Thyroid gland (tissue), 4 donors: Measurements from ENCODE around the gene RELT. TPM values are rescaled to one million over a fixed set of nuclear protein-coding genes. Genes with fewer than 3 reads are reported as not detected.

Experiments used
- DNase-seq, 2 donors: peaks; one replicate each; pipeline ENCODE4 v3.0.0-alpha.2; 2019
- H3K27ac ChIP-seq, 3 donors: fragments of 200-600 bp; sonication (generic); 1 replicate in 2 of 3; 2 replicates in 1 of 3; pipeline ENCODE4 v1.5.1; 2016 to 2019; ENCODE audit warnings: mild to moderate bottlenecking in 1 of 3, moderate library complexity in 1 of 3
- H3K27me3 ChIP-seq: fragments of 200-600 bp; sonication (generic); one replicate; pipeline ENCODE4 v1.5.1; 2019
- H3K36me3 ChIP-seq, 2 donors: fragments of 200-600 bp; sonication (generic); one replicate each; pipeline ENCODE4 v1.5.1; 2016 to 2019
- H3K4me1 ChIP-seq, 2 donors: fragments of 200-600 bp; sonication (generic); one replicate each; pipeline ENCODE4 v1.5.1; 2017 to 2019
- H3K4me3 ChIP-seq, 3 donors: fragments of 200-600 bp; sonication (generic); replicated peaks in 1 of 3; 1 replicate in 2 of 3; 2 replicates in 1 of 3; pipeline ENCODE4 v1.5.1; 2016; ENCODE audit warnings: mild to moderate bottlenecking in 1 of 3
- H3K9me3 ChIP-seq: fragments of 200-600 bp; sonication (generic); one replicate; pipeline ENCODE4 v1.5.1; 2017
- POLR2A ChIP-seq, 2 donors: fragments of 450-650 bp; IDR thresholded peaks; one replicate each; pipeline ENCODE4 v1.6.1; 2017; ENCODE audit warnings: antibody characterized with exemption in 2 of 2, mild to moderate bottlenecking in 2 of 2, moderate library complexity in 1 of 2
- WGBS, 2 donors: methylation state at CpG; one replicate each; pipeline ENCODE4 v1.1.5; 2017; 5-methylcytosine and 5-hydroxymethylcytosine counted together
- intact Hi-C: fragments of 100-400 bp; cut with DNase I; formaldehyde crosslinking; loops from one replicate; pipeline ENCODE4 v1.15.1; 2023
- total RNA-seq, 4 donors: library from RNA; depleted of rRNA; stranded (reverse); fragments of >200 nt; gene quantifications; one replicate each; pipeline ENCODE4 v1.2.3, GENCODE V29; 2016
- TF ChIP-seq, protein P1 (sequence below), 6 experiments: fragments of 200-600 bp in 3 of 6; fragments of 450-650 bp in 3 of 6; sonication (generic) in 3 of 6; IDR thresholded peaks; one replicate each; pipeline ENCODE4 v1.5.1; 2016 to 2019; ENCODE audit warnings: antibody characterized with exemption in 6 of 6, mild to moderate bottlenecking in 2 of 6, inconsistent platforms in 1 of 6, moderate library complexity in 1 of 6

The RELT gene
- total RNA-seq, 4 donors from 2014 or later: 1.6 to 3.5 (median 1.9) TPM

- intact Hi-C loops: no loop called here
- Histone ChIP-seq H3K4me1 (no peaks in the 10 kb centered on the region), H3K36me3 (peaks cover 0 to 6% of the 10 kb centered on the region in 2 donors), H3K9me3 (no peaks in the 10 kb centered on the region), H3K27ac (no peak overlapping the region), H3K27me3 (no peaks in the 10 kb centered on the region), H3K4me3 (no peak overlapping the region)
- 87 to 91% methylated on average over 14 to 15 of the region's 15 CpGs for WGBS, 2 donors
- no peak for TF ChIP-seq POLR2A (IDR thresholded peaks at IDR 0.05)
- TF ChIP-seq, protein P1, sequence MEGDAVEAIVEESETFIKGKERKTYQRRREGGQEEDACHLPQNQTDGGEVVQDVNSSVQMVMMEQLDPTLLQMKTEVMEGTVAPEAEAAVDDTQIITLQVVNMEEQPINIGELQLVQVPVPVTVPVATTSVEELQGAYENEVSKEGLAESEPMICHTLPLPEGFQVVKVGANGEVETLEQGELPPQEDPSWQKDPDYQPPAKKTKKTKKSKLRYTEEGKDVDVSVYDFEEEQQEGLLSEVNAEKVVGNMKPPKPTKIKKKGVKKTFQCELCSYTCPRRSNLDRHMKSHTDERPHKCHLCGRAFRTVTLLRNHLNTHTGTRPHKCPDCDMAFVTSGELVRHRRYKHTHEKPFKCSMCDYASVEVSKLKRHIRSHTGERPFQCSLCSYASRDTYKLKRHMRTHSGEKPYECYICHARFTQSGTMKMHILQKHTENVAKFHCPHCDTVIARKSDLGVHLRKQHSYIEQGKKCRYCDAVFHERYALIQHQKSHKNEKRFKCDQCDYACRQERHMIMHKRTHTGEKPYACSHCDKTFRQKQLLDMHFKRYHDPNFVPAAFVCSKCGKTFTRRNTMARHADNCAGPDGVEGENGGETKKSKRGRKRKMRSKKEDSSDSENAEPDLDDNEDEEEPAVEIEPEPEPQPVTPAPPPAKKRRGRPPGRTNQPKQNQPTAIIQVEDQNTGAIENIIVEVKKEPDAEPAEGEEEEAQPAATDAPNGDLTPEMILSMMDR (IDR thresholded peaks at IDR 0.05): no peak
- DNase-seq: no peak
Observed at GRCh38 chr11:73401924-73402833, 26.0 kb downstream of the RELT start.

- no peaks in the 10 kb centered on the region for H3K27me3 ChIP-seq
- no peak overlapping the region for H3K4me3 ChIP-seq
- TF ChIP-seq POLR2A (IDR thresholded peaks at IDR 0.05): no peak
- TF ChIP-seq, protein P1 (IDR thresholded peaks at IDR 0.05): no peak
- peaks cover 0 to 6% of the 10 kb centered on the region in 2 donors for H3K36me3 ChIP-seq
- no peaks in the 10 kb centered on the region for H3K9me3 ChIP-seq
- no peak overlapping the region for H3K27ac ChIP-seq
- DNase-seq: no peak
- H3K4me1 ChIP-seq: no peaks in the 10 kb centered on the region
- intact Hi-C loops: no loop called here
- WGBS, 2 donors: 78 to 93% methylated on average over 1 of the region's 1 CpG
Observed at GRCh38 chr11:73402834-73403185, 26.6 kb downstream of the RELT start.

GRCh38 chr11:73403541-73403940, 27.3 kb downstream of the RELT start:
- H3K27ac ChIP-seq: no peak overlapping the region
- WGBS, 2 donors: 89 to 99% methylated on average over 5 of the region's 5 CpGs
- intact Hi-C loops: no loop called here
- H3K36me3 ChIP-seq: peaks cover 0 to 6% of the 10 kb centered on the region in 2 donors
- H3K27me3 ChIP-seq: no peaks in the 10 kb centered on the region
- no peaks in the 10 kb centered on the region for H3K9me3 ChIP-seq
- TF ChIP-seq, protein P1 (IDR thresholded peaks at IDR 0.05): no peak
- no peak for TF ChIP-seq POLR2A (IDR thresholded peaks at IDR 0.05)
- DNase-seq: no peak
- no peaks in the 10 kb centered on the region for H3K4me1 ChIP-seq
- no peak overlapping the region for H3K4me3 ChIP-seq

- Histone ChIP-seq H3K4me1 (no peaks in the 10 kb centered on the region), H3K27me3 (no peaks in the 10 kb centered on the region), H3K9me3 (no peaks in the 10 kb centered on the region), H3K36me3 (peaks cover 0 to 6% of the 10 kb centered on the region in 2 donors), H3K4me3 (no peak overlapping the region), H3K27ac (no peak overlapping the region)
- TF ChIP-seq, protein P1 (IDR thresholded peaks at IDR 0.05): peak in 5 of 6 experiments; percentile 58 to 82 (median 77)
- no peak for TF ChIP-seq POLR2A (IDR thresholded peaks at IDR 0.05)
- peak; percentile 73 to 79 for DNase-seq
- intact Hi-C loops: no loop called here
- 58 to 63% methylated on average over 4 of the region's 4 CpGs for WGBS, 2 donors
Observed at GRCh38 chr11:73404048-73404447, 27.8 kb downstream of the RELT start.

- 73 to 78% methylated on average over 5 of the region's 5 CpGs for WGBS, 2 donors
- Histone ChIP-seq H3K4me3 (no peak overlapping the region), H3K36me3 (peaks cover 0 to 6% of the 10 kb centered on the region in 2 donors), H3K4me1 (no peaks in the 10 kb centered on the region), H3K9me3 (no peaks in the 10 kb centered on the region), H3K27ac (no peak overlapping the region), H3K27me3 (no peaks in the 10 kb centered on the region)
- TF ChIP-seq POLR2A (IDR thresholded peaks at IDR 0.05): no peak
- TF ChIP-seq, protein P1 (IDR thresholded peaks at IDR 0.05): no peak
- no peak for DNase-seq
- intact Hi-C loops: no loop called here
Observed at GRCh38 chr11:73404506-73405145, 28.4 kb downstream of the RELT start.
